GM19035 (cell line): ENCODE measurements around the gene NPTXR.

Source experiments
- ATAC-seq: cut with Tn5 transposase; IDR thresholded peaks from one replicate; pipeline ENCODE4 v1.9.1; 2021; ENCODE audit not compliant: unreplicated experiment

NPTXR gene

GRCh38 chr22:38843657-38844314 lies at the start of gene NPTXR:
NPTXR (minus strand) TSS chr22:38844028.
- ATAC-seq = no peak

GRCh38 chr22:38891256-38891655 lies 47.4 kb upstream of the NPTXR start:
- ATAC-seq = no peak

GRCh38 chr22:38890377-38890776 lies 46.5 kb upstream of the NPTXR start:
- no peak for ATAC-seq

- ATAC-seq = no peak
Measured at GRCh38 chr22:38886333-38886732, 42.5 kb upstream of the NPTXR start.

GRCh38 chr22:38882972-38883622 lies 39.3 kb upstream of the NPTXR start:
- ATAC-seq = no peak

GRCh38 chr22:38881997-38882879 lies 38.4 kb upstream of the NPTXR start:
- no peak for ATAC-seq

GRCh38 chr22:38881464-38881871 lies 37.6 kb upstream of the NPTXR start:
- ATAC-seq = no peak

DNA sequence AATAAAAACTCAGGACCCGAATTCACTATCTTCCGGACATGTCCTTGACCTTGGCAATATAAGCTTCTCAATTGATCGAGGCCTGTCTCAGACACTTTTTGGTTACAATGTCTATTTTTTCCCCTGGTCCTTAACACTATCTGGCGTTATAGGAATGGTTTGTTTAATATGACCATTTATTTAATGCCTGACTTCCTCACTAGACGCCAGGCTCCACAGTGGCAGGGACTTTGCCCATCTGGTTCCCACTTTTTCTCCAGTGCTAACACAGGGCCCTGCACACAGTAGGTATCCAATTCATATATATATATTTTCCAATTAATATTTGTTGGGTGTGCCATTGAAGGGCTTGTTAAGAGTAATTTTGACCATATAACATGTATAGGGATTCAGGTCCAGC lies 36.1 kb upstream of the NPTXR start:
- ATAC-seq = no peak

- no peak for ATAC-seq
Measured at GRCh38 chr22:38879108-38879729, 35.4 kb upstream of the NPTXR start.

GRCh38 chr22:38878001-38878400 lies 34.2 kb upstream of the NPTXR start:
- no peak for ATAC-seq

GRCh38 chr22:38874529-38875222 lies 30.8 kb upstream of the NPTXR start:
- no peak for ATAC-seq

DNA sequence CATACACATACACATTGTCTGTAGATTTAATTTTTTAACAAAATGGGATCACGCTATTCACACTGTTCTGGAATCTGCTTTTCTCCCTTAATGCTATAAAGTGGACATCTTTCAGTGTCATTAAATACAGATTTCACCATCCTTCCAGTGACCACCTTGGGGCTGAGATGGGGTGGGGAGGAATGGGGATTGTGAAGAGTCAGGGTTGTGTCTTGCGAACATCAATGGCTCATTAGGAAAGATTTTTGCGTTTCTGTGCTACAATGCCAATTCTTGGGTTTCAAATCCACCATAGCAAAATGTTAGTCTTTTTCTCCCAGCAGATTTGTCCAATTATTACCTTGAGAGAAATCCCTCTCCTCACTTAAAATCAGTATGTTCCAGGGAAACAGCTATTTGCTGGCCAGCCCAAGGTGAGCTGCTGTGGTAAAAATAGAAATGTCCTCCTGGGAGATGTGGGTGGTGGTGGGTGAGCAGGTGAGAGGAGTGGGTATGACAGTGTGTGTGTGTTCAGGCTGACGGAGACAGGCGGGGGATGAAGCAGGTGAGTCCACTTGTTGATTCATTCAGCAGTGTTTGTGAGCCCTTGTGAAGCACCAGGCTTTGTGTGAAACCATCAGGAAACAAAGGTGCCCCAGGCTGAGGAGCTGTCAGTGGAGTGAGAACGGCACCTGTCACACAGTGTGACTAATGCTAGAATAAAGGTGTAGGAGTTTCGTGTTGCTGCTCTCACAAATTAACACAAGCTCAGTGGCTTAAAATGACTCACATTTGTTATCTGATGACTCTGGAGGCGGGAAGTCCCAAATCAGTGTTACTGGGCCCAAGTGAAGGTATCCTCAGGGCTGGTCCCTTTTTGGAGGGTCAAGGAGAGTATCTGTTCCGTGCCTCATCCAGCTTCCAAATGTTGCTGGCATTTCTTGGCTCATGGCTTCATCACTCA lies 29.9 kb upstream of the NPTXR start:
- ATAC-seq = no peak

- peak; percentile 8 for ATAC-seq
Measured at GRCh38 chr22:38872831-38873248, 29.0 kb upstream of the NPTXR start.

- peak; percentile 65 for ATAC-seq
Measured at GRCh38 chr22:38872172-38872830, 28.5 kb upstream of the NPTXR start, which contains the start of gene CBX6. CBX6 (minus strand) TSS chr22:38872216; CDS start chr22:38872190, 26 bp downstream.

DNA sequence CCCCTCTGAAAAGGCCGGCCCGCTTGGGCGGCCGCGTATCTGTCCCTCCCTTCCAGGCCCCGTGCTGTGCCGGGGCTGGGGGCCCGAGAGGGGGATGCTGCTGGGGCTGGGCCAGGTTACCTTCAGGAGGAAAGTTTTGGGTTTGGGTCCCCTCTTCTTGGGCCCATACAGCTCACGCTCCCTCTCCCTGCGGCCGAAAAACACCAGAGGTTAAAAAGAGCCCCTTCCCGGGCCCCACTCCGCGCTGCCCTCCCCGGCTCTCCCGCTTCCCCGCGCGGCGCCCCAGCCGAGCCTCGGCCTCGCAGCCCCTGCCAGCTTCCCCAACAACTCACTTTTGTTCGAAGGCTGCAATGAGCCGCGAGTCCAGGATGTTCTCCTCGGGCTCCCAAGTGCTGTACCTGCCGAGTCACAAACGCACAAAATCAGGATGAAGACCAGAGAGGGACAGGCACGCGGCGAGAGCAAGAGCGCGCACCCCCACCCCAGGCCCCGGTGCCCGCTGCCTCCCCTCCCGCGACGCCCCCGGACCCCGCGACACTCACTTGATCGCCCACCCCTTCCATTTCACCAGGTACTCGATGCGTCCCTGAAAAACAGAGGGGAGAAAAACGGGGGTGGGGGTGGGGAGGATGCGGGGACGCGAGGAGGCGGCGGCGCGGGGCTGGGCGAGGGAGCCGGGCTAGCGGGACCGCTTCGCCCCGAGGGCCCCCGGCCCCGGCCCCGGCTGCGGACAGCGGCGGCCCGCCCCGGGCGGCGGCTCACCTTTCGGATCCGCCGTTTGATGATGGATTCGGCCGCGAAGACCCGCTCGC lies 27.7 kb upstream of the NPTXR start:
- ATAC-seq = peak; percentile 22

GRCh38 chr22:38870791-38871359 lies 27.0 kb upstream of the NPTXR start:
- no peak for ATAC-seq

DNA sequence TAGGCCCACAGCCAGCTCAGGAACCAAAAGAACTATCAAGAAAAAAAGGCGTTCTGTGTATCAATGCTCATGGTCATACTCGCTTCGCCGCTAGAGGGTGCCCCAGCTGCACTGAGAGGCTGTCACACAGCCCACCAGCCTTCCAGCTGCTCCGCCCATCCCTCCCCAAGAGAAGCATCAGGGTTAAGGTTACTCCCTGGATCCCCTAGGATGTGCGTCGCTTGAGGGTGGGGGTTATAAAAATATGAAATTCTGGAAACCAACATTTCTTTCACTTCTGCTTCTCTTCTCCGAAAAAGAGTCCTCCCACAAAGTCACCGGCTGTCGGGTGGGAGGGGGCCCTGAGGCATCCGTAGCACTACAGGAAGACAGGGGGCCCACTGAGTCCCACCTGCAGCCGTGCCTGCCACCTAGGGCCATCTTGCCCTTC lies 26.5 kb upstream of the NPTXR start:
- no peak for ATAC-seq

DNA sequence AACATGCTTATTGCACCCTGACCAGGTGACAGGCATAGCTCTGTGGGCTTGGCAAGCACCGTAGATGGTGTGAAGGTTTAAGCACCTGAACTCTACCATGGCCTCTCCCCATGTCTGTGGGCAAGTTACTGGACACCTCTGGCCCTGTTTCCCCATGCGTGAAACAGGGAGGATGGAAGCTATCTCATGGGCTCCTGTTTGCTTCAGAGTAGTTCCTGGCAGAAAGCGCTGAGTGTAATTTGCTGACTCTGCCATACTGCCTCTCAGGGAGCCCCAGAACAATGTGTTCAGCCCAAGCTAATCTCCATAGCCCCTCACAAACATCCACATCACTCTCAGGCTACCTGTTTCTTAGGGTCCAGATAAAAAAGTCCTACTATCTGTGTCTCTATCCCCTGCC lies 25.8 kb upstream of the NPTXR start:
- no peak for ATAC-seq
